SK-N-SH treated with all-trans-retinoic acid at 6 μM for 48 hours (cell line): ENCODE results near the gene THRB.

ENCODE experiments used
- ATAC-seq: fragments of 200-7000 bp; cut with Tn5 transposase; 3 replicates; pipeline ENCODE4 v1.9.1; 2020; ENCODE audit warnings: mild to moderate bottlenecking, moderate library complexity
- ARNTL ChIP-seq: fragments of 450-650 bp; formaldehyde crosslinking; IDR thresholded peaks from 2 replicates; pipeline ENCODE4 v1.5.0; 2020; ENCODE audit warnings: low read depth, mild to moderate bottlenecking, moderate library complexity, borderline replicate concordance
- BACH2 ChIP-seq: fragments of 250-450 bp; sonication (Bioruptor Pico); IDR thresholded peaks from 2 replicates; pipeline ENCODE4 v1.9.0; 2021; ENCODE audit warnings: mild to moderate bottlenecking, borderline replicate concordance
- CREB5 ChIP-seq: fragments of 250-450 bp; sonication (Bioruptor Pico); IDR thresholded peaks from 2 replicates; pipeline ENCODE4 v1.5.1; 2020; ENCODE audit warnings: low read depth, mild to moderate bottlenecking, moderate library complexity
- CSDC2 ChIP-seq: fragments of 250-450 bp; sonication (Bioruptor Pico); IDR thresholded peaks from 2 replicates; pipeline ENCODE4 v1.5.0; 2020; ENCODE audit warnings: mild to moderate bottlenecking, moderate library complexity
- ESRRG ChIP-seq: fragments of 250-450 bp; sonication (Bioruptor Pico); IDR thresholded peaks from 2 replicates; pipeline ENCODE4 v1.6.1; 2021; ENCODE audit warnings: mild to moderate bottlenecking
- GLIS3 ChIP-seq: fragments of 250-450 bp; sonication (Bioruptor Pico); IDR thresholded peaks from 2 replicates; pipeline ENCODE4 v1.5.0; 2020; ENCODE audit warnings: mild to moderate bottlenecking, moderate library complexity
- ISL1 ChIP-seq: fragments of 250-450 bp; sonication (Bioruptor Pico); IDR thresholded peaks from 2 replicates; pipeline ENCODE4 v2.1.2; 2022; ENCODE audit warnings: mild to moderate bottlenecking, moderate library complexity
- OSR1 ChIP-seq: fragments of 250-450 bp; sonication (Bioruptor Pico); IDR thresholded peaks from 2 replicates; pipeline ENCODE4 v1.8.0; 2022; ENCODE audit warnings: moderate library complexity, mild to moderate bottlenecking, inconsistent platforms
- PATZ1 ChIP-seq: fragments of 250-450 bp; sonication (Bioruptor Pico); IDR thresholded peaks from 2 replicates; pipeline ENCODE4 v1.8.0; 2020; ENCODE audit warnings: mild to moderate bottlenecking, moderate library complexity, borderline replicate concordance
- PPARA ChIP-seq: fragments of 250-450 bp; sonication (Bioruptor Pico); IDR thresholded peaks from 2 replicates; pipeline ENCODE4 v1.5.0; 2020; ENCODE audit warnings: mild to moderate bottlenecking, borderline replicate concordance
- RARB ChIP-seq: fragments of 250-450 bp; sonication (Bioruptor Pico); IDR thresholded peaks from 2 replicates; pipeline ENCODE4 v1.8.0; 2021; ENCODE audit warnings: mild to moderate bottlenecking, moderate library complexity
- SNAI2 ChIP-seq: fragments of 250-450 bp; sonication (Bioruptor Pico); IDR thresholded peaks from 2 replicates; pipeline ENCODE4 v1.5.0; 2020; ENCODE audit warnings: mild to moderate bottlenecking, moderate library complexity
- TCF4 ChIP-seq: fragments of 250-450 bp; sonication (Bioruptor Pico); IDR thresholded peaks from 2 replicates; pipeline ENCODE4 v1.8.0; 2021; ENCODE audit warnings: mild to moderate bottlenecking, moderate library complexity, borderline replicate concordance
- TOX ChIP-seq: fragments of 250-450 bp; sonication (Bioruptor Pico); IDR thresholded peaks from 2 replicates; pipeline ENCODE4 v1.8.0; 2021; ENCODE audit warnings: mild to moderate bottlenecking, moderate library complexity, borderline replicate concordance
- TSHZ2 ChIP-seq: fragments of 250-450 bp; sonication (Bioruptor Pico); IDR thresholded peaks from 2 replicates; pipeline ENCODE4 v1.5.0; 2020; ENCODE audit warnings: mild to moderate bottlenecking, moderate library complexity
- ZFP3 ChIP-seq: fragments of 250-450 bp; sonication (Bioruptor Pico); IDR thresholded peaks from 2 replicates; pipeline ENCODE4 v1.5.0; 2020; ENCODE audit warnings: mild to moderate bottlenecking, moderate library complexity
- ZFP30 ChIP-seq: fragments of 450-650 bp; formaldehyde crosslinking; IDR thresholded peaks from 2 replicates; pipeline ENCODE4 v1.5.0; 2022; ENCODE audit warnings: mild to moderate bottlenecking, moderate library complexity
- ZNF70 ChIP-seq: fragments of 450-650 bp; formaldehyde crosslinking; IDR thresholded peaks from 2 replicates; pipeline ENCODE4 v1.5.0; 2020; ENCODE audit warnings: mild to moderate bottlenecking, moderate library complexity
- ZNF8 ChIP-seq: fragments of 450-650 bp; formaldehyde crosslinking; IDR thresholded peaks from 2 replicates; pipeline ENCODE4 v1.5.0; 2020; ENCODE audit warnings: mild to moderate bottlenecking, moderate library complexity

Gene THRB

GRCh38 chr3:24435584-24435983 is 59.1 kb downstream of the THRB start (continued):
- no peak for TF ChIP-seq PATZ1 (CRISPR knock-in tag)

- TF ChIP-seq SNAI2 (CRISPR knock-in tag) = no peak
- TF ChIP-seq PPARA = no peak
- TF ChIP-seq TCF4 (CRISPR knock-in tag) = no peak
- no peak for TF ChIP-seq ARNTL (CRISPR knock-in tag)
- TF ChIP-seq OSR1 = no peak
- TF ChIP-seq TOX (CRISPR knock-in tag) = no peak
- TF ChIP-seq ZNF70 = no peak
- TF ChIP-seq ZNF8 = no peak
- TF ChIP-seq TSHZ2 = no peak
- TF ChIP-seq CREB5 (CRISPR knock-in tag) = no peak
- no peak for TF ChIP-seq BACH2 (CRISPR knock-in tag)
- no peak for TF ChIP-seq GLIS3
- TF ChIP-seq ZFP3 (CRISPR knock-in tag) = no peak
- TF ChIP-seq ISL1 (CRISPR knock-in tag) = no peak
- TF ChIP-seq PATZ1 (CRISPR knock-in tag) = no peak
- TF ChIP-seq CSDC2 = no peak
These were observed 60.0 kb downstream of the THRB start for GRCh38 chr3:24434651-24435050.

GRCh38 chr3:24433838-24434591 is 60.6 kb downstream of the THRB start:
- TF ChIP-seq RARB (CRISPR knock-in tag) = no peak
- TF ChIP-seq CSDC2 = no peak
- TF ChIP-seq ISL1 (CRISPR knock-in tag) = no peak
- TF ChIP-seq SNAI2 (CRISPR knock-in tag) = no peak
- no peak for TF ChIP-seq ZNF8
- TF ChIP-seq ESRRG = no peak
- no peak for TF ChIP-seq ZFP30 (CRISPR knock-in tag)
- no peak for TF ChIP-seq PPARA
- no peak for TF ChIP-seq TSHZ2
- no peak for ATAC-seq

More at GRCh38 chr3:24434651-24435050, 60.0 kb downstream of the THRB start:
- ATAC-seq = no peak
